Testis (tissue), 2 donors: ENCODE data around the gene COQ9.

Experiments used
- POLR2A ChIP-seq: fragments of 450-650 bp; IDR thresholded peaks from one replicate; pipeline ENCODE4 v1.6.1; 2017; ENCODE audit warnings: antibody characterized with exemption, mild to moderate bottlenecking, moderate library complexity
- TF ChIP-seq, protein P1 (sequence below), 3 experiments: fragments of 450-650 bp in 2 of 3; fragments of 200-600 bp in 1 of 3; sonication (generic) in 1 of 3; IDR thresholded peaks; one replicate each; pipeline ENCODE4 v1.5.1; 2016 to 2019; ENCODE audit warnings: antibody characterized with exemption in 3 of 3, mild to moderate bottlenecking in 2 of 3, moderate library complexity in 1 of 3

DNA sequence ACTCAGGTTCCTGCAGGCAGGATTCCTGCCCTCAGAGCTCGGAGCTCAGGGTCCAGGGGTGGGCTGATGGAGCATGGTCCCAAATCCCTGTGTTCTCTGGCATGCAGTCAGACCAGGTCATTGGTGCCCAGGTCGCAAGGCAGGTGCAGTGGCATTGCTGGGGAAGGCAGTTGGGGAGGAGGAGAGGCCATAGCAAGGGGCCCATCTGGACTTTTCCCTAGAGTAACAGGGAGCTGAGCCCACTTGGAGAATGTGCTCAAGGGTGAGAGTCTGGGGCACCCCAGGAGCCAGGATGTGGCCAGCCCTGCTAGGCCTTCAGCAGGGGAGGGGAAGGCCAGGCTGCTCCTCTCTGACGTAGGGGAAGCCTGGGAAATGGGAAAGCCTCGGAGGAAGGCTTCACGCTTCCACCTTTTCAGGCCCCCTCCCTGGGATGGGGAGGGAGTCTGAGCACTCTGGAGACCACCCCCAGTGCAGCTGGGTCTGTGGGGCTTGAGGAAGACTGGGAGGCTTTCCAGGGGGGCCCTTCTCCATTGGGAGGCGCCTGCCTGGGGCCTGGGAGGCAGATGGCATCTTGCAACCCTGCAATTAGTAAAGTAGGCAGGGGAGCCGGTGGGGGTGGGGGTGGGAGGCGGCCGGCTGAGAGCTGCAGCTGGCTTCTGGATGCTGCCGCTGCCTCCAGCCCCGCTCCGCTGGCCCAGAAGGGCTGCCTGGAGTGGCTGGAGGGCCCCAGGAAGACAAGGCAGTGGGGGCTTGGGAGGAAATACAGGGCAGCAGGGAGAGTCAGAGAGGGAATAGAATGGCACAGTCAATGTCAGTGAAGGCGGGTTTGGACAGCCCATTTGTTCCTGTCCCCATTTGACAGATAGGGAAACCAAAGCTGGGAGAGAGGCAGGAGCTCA lies 60.1 kb downstream of the COQ9 start:
- TF ChIP-seq, protein P1, sequence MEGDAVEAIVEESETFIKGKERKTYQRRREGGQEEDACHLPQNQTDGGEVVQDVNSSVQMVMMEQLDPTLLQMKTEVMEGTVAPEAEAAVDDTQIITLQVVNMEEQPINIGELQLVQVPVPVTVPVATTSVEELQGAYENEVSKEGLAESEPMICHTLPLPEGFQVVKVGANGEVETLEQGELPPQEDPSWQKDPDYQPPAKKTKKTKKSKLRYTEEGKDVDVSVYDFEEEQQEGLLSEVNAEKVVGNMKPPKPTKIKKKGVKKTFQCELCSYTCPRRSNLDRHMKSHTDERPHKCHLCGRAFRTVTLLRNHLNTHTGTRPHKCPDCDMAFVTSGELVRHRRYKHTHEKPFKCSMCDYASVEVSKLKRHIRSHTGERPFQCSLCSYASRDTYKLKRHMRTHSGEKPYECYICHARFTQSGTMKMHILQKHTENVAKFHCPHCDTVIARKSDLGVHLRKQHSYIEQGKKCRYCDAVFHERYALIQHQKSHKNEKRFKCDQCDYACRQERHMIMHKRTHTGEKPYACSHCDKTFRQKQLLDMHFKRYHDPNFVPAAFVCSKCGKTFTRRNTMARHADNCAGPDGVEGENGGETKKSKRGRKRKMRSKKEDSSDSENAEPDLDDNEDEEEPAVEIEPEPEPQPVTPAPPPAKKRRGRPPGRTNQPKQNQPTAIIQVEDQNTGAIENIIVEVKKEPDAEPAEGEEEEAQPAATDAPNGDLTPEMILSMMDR (IDR thresholded peaks at IDR 0.05): no peak
- no peak for TF ChIP-seq POLR2A
